ENCODE results near the gene CNGB1. TPM values are rescaled to one million over a fixed set of nuclear protein-coding genes. Genes with fewer than 3 reads are reported as not detected.
A peak's percentile ranks its signal among the peaks of the same experiment; 100 is the strongest.

Gene CNGB1
- polyA plus RNA-seq, 1 donor (not counting 4 experiments of a cell fraction or from before 2014, with no cell fraction given), result 0.08 TPM

DNA sequence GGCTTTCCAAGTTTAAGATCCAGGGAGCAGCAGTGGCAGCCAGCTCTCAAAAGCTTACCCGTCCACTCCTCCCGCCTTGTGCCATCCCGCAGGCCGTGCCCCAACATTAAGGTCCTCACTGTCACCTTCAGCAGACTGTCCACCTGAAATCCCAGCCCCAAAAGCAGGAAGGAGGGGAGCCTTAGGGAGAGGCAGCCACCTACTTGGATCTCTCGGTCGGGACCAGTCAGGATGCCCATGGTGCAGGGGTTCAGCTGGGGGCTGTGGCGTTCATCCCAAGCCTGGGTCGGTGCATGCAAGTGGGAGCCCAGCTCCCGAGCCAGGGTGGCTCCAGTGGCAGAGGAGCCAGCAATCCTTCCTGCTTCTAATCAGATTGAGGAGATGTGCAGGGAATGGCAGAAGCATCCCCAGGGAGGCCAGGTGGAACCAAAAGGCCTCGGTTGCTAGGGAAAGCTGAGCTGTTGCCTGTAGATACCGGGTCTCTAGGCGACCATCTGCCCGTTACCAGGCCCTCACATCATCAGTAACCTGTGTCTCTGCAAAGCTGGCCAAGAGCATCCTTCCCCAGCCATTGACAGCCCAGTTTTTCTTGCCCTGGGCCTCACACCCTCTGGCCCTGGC is 24.6 kb downstream of the CNGB1 start:
- no peak overlapping the region for H3K9ac ChIP-seq (ENCODE audit: control insufficient read depth, extremely low read depth, insufficient read depth, low read length)
- H3K9me1 ChIP-seq (ENCODE audit: control insufficient read depth, extremely low read depth, insufficient read depth, low read length), result no peaks in the 10 kb centered on the region
- H3K4me1 ChIP-seq (ENCODE audit: control insufficient read depth, extremely low read depth, insufficient read depth, low read length), result no peaks in the 10 kb centered on the region
- H3K4me3 ChIP-seq (ENCODE audit: control insufficient read depth in 2 of 3, extremely low read depth in 1 of 3, insufficient read depth in 2 of 3, low read depth in 1 of 3, low read length in 3 of 3), result no peak overlapping the region
- DNase-seq (ENCODE audit: low read depth, low spot score) (no peak), FAIRE-seq (no peak)
- no peak overlapping the region for H2AFZ ChIP-seq (ENCODE audit: control insufficient read depth, low read length)
- H3K4me2 ChIP-seq (ENCODE audit: control insufficient read depth, extremely low read depth, insufficient read depth, low read depth, low read length), result no peak overlapping the region
- H3K9me3 ChIP-seq (ENCODE audit: control insufficient read depth, low read depth, low read length), result no peaks in the 10 kb centered on the region
- H3K36me3 ChIP-seq (ENCODE audit: control insufficient read depth in 2 of 2, extremely low read depth in 1 of 2, insufficient read depth in 2 of 2, low read length in 2 of 2), result no peaks in the 10 kb centered on the region
- dilution Hi-C loops (cut with MboI; ENCODE audit: extremely low pct_ligation_motif_present, low sequenced_read_pairs), result no loop called here
- no peak overlapping the region for H3K27ac ChIP-seq (ENCODE audit: control insufficient read depth, insufficient read depth, low read length)
- no peak for TF ChIP-seq EZH2 (IDR thresholded peaks at IDR 0.05; ENCODE audit: low read length)
- no peak for TF ChIP-seq CTCF (optimal IDR thresholded peaks at IDR 0.05 in 1 of 3, IDR thresholded peaks at IDR 0.05 in 1 of 3, conservative IDR thresholded peaks at IDR 0.05 in 1 of 3; ENCODE audit: extremely low read depth in 1 of 3, insufficient read depth in 2 of 3, low read length in 3 of 3)
- H3K79me2 ChIP-seq (ENCODE audit: control insufficient read depth, insufficient read depth, low read length), result no peaks in the 10 kb centered on the region
- H3K27me3 ChIP-seq (ENCODE audit: control insufficient read depth, extremely low read depth, insufficient read depth, low read length), result peaks cover 6% of the 10 kb centered on the region
- no peaks in the 10 kb centered on the region for H4K20me1 ChIP-seq (ENCODE audit: control insufficient read depth, extremely low read depth, insufficient read depth, low read length)

- Histone ChIP-seq H4K20me1 (ENCODE audit: control insufficient read depth, extremely low read depth, insufficient read depth, low read length) (no peaks in the 10 kb centered on the region), H3K4me1 (ENCODE audit: control insufficient read depth, extremely low read depth, insufficient read depth, low read length) (peaks cover 5% of the 10 kb centered on the region), H3K4me2 (ENCODE audit: control insufficient read depth, extremely low read depth, insufficient read depth, low read depth, low read length) (no peak overlapping the region), H2AFZ (ENCODE audit: control insufficient read depth, low read length) (no peak overlapping the region), H3K9ac (ENCODE audit: control insufficient read depth, extremely low read depth, insufficient read depth, low read length) (no peak overlapping the region), H3K27ac (ENCODE audit: control insufficient read depth, insufficient read depth, low read length) (no peak overlapping the region), H3K27me3 (ENCODE audit: control insufficient read depth, extremely low read depth, insufficient read depth, low read length) (peaks cover 6% of the 10 kb centered on the region), H3K9me1 (ENCODE audit: control insufficient read depth, extremely low read depth, insufficient read depth, low read length) (no peaks in the 10 kb centered on the region), H3K9me3 (ENCODE audit: control insufficient read depth, low read depth, low read length) (no peaks in the 10 kb centered on the region), H3K79me2 (ENCODE audit: control insufficient read depth, insufficient read depth, low read length) (no peaks in the 10 kb centered on the region), H3K36me3 (ENCODE audit: control insufficient read depth in 2 of 2, extremely low read depth in 1 of 2, insufficient read depth in 2 of 2, low read length in 2 of 2) (no peaks in the 10 kb centered on the region), H3K4me3 (ENCODE audit: control insufficient read depth in 2 of 3, extremely low read depth in 1 of 3, insufficient read depth in 2 of 3, low read depth in 1 of 3, low read length in 3 of 3) (no peak overlapping the region)
- no peak for FAIRE-seq
- TF ChIP-seq EZH2 (IDR thresholded peaks at IDR 0.05; ENCODE audit: low read length) (no peak), CTCF (optimal IDR thresholded peaks at IDR 0.05 in 1 of 3, IDR thresholded peaks at IDR 0.05 in 1 of 3, conservative IDR thresholded peaks at IDR 0.05 in 1 of 3; ENCODE audit: extremely low read depth in 1 of 3, insufficient read depth in 2 of 3, low read length in 3 of 3) (peak in 2 of 3 experiments; percentile 9 to 15)
- DNase-seq (ENCODE audit: low read depth, low spot score), result no peak
- dilution Hi-C loops (cut with MboI; ENCODE audit: extremely low pct_ligation_motif_present, low sequenced_read_pairs), result no loop called here
Measured at GRCh38 chr16:57945740-57946138, 25.2 kb downstream of the CNGB1 start.

Data from keratinocyte (primary cell).